Prostate gland (tissue), 2 donors: ENCODE measurements around the gene HS6ST2. TPM values are rescaled to one million over a fixed set of nuclear protein-coding genes. Genes with fewer than 3 reads are reported as not detected.

Experiments used
- DNase-seq: peaks from one replicate; pipeline ENCODE4 v3.0.0-alpha.2; 2019; ENCODE audit warnings: low spot score
- H3K27ac ChIP-seq, 2 donors: fragments of 200-600 bp; sonication (generic); 2 replicates each; pipeline ENCODE4 v1.5.1; 2017 to 2019
- H3K27me3 ChIP-seq: fragments of 200-600 bp; sonication (generic); replicated peaks from 2 replicates; pipeline ENCODE4 v1.5.1; 2019; ENCODE audit not compliant: insufficient read depth
- H3K36me3 ChIP-seq, 2 donors: fragments of 200-600 bp; sonication (generic); 1 replicate in 1 of 2; 2 replicates in 1 of 2; pipeline versions ENCODE4 v1.5.1 to v1.8.1; 2017 to 2019
- H3K4me1 ChIP-seq: fragments of 200-600 bp; sonication (generic); replicated peaks from 2 replicates; pipeline ENCODE4 v1.5.1; 2019
- H3K4me3 ChIP-seq, 2 donors: fragments of 200-600 bp; sonication (generic); 2 replicates each; pipeline ENCODE4 v1.5.1; 2017 to 2019
- H3K9me3 ChIP-seq: fragments of 200-600 bp; sonication (generic); 2 replicates; pipeline ENCODE4 v1.5.1; 2017
- POLR2A ChIP-seq: fragments of 450-650 bp; IDR thresholded peaks from one replicate; pipeline ENCODE4 v1.6.1; 2016; ENCODE audit warnings: antibody characterized with exemption, mild to moderate bottlenecking
- POLR2AphosphoS5 ChIP-seq: sonication (generic); formaldehyde crosslinking; IDR thresholded peaks from one replicate; pipeline ENCODE4 v1.6.1; 2017; ENCODE audit warnings: antibody characterized with exemption
- WGBS: methylation state at CpG from one replicate; pipeline ENCODE4 v1.1.5; 2018; 5-methylcytosine and 5-hydroxymethylcytosine counted together
- intact Hi-C: fragments of 100-400 bp; cut with DNase I; formaldehyde crosslinking; loops from one replicate; pipeline ENCODE4 v1.14.2; 2022
- total RNA-seq, 2 donors: library from RNA; depleted of rRNA; stranded (reverse); fragments of >200 nt; gene quantifications; one replicate each; pipeline ENCODE4 v1.1.0, GENCODE V29; 2016
- TF ChIP-seq, protein P1 (sequence below), 4 experiments: fragments of 200-600 bp in 2 of 4; fragments of 450-650 bp in 2 of 4; sonication (generic) in 2 of 4; IDR thresholded peaks; 1 replicate in 3 of 4; 2 replicates in 1 of 4; pipeline ENCODE4 v1.5.1; 2016 to 2019; ENCODE audit warnings: antibody characterized with exemption in 4 of 4, mild to moderate bottlenecking in 2 of 4, moderate library complexity in 2 of 4

Gene HS6ST2
- total RNA-seq, 2 donors from 2014 or later = 1.1 to 6.1 TPM

DNA sequence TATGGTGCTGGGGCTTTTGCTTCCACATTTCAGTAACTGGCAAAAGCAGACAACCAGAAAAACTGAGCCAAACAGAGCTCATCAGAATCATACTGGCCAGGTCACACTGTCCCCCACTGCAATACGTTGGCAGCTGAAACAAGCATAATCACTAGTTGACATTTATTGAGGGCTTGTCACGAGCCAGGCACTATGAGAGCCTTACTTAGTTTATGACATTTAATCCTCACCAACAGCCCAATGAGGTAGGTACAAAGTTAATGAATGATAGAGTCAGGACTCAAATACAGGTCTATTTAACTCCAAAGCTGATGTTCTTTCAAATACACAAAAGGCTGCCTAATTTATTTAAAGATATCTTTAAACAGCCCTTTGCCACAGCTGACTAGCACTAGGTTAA is 295.6 kb downstream of the HS6ST2 start:
- Histone ChIP-seq H3K9me3 (no peaks in the 10 kb centered on the region), H3K27ac (no peak overlapping the region), H3K4me3 (no peak overlapping the region), H3K36me3 (no peaks in the 10 kb centered on the region), H3K4me1 (no peaks in the 10 kb centered on the region), H3K27me3 (no peaks in the 10 kb centered on the region)
- TF ChIP-seq POLR2AphosphoS5 (no peak), POLR2A (no peak)
- TF ChIP-seq, protein P1, sequence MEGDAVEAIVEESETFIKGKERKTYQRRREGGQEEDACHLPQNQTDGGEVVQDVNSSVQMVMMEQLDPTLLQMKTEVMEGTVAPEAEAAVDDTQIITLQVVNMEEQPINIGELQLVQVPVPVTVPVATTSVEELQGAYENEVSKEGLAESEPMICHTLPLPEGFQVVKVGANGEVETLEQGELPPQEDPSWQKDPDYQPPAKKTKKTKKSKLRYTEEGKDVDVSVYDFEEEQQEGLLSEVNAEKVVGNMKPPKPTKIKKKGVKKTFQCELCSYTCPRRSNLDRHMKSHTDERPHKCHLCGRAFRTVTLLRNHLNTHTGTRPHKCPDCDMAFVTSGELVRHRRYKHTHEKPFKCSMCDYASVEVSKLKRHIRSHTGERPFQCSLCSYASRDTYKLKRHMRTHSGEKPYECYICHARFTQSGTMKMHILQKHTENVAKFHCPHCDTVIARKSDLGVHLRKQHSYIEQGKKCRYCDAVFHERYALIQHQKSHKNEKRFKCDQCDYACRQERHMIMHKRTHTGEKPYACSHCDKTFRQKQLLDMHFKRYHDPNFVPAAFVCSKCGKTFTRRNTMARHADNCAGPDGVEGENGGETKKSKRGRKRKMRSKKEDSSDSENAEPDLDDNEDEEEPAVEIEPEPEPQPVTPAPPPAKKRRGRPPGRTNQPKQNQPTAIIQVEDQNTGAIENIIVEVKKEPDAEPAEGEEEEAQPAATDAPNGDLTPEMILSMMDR (IDR thresholded peaks at IDR 0.05) = no peak
- no peak for DNase-seq
- intact Hi-C loops = no loop called here
- WGBS = 26% methylated on average over 2 of the region's 2 CpGs

DNA sequence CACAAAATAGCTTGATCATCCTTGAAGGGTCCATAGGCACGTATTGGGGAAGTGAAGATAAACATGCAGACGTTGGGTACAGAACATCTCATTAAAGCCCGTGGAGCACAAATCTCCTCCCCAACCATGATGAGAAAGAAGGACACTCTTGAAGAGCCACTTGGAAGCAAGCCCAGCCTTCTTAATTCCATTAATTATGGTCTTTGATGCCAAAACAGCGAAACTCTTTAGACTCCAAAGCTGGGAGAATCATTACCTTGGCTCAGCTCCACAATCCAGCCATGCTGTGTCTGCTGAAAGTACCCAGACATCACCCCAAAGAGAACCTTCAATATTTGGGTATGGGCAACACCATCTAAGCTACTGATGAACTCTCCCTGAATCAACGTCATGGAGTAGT is 300.6 kb downstream of the HS6ST2 start:
- H3K36me3 ChIP-seq = no peaks in the 10 kb centered on the region
- H3K27me3 ChIP-seq = no peaks in the 10 kb centered on the region
- DNase-seq = no peak
- 83% methylated on average over 5 of the region's 5 CpGs for WGBS
- intact Hi-C loops = no loop called here
- H3K4me1 ChIP-seq = no peaks in the 10 kb centered on the region
- H3K4me3 ChIP-seq = no peak overlapping the region
- H3K27ac ChIP-seq = no peak overlapping the region
- no peaks in the 10 kb centered on the region for H3K9me3 ChIP-seq
- TF ChIP-seq POLR2A (no peak), POLR2AphosphoS5 (no peak)
- TF ChIP-seq, protein P1 (IDR thresholded peaks at IDR 0.05) = no peak

DNA sequence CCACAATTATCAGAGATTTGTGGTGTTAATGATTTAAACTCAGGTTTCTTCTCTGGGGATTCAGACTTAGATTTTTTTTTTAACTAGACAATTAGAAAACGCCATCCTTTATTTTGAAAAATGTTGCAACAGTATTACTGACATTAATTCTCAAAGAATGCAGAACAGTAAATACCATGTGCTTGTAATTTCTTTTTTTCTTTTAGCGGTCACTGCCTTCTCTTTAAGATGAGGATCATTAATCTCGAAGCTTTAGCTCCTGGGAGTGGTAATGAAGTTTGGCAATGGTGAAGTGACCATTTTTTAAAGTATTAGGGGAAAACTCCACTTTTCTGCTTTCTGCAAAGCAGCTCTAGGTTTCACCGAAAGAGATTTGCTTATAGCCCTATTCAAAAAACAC is 305.6 kb downstream of the HS6ST2 start:
- WGBS = 42% methylated on average over 4 of the region's 4 CpGs
- Histone ChIP-seq H3K27me3 (no peaks in the 10 kb centered on the region), H3K4me3 (no peak overlapping the region), H3K4me1 (no peaks in the 10 kb centered on the region), H3K9me3 (no peaks in the 10 kb centered on the region), H3K36me3 (no peaks in the 10 kb centered on the region), H3K27ac (no peak overlapping the region)
- TF ChIP-seq POLR2A (no peak), POLR2AphosphoS5 (no peak)
- TF ChIP-seq, protein P1 (IDR thresholded peaks at IDR 0.05) = no peak
- intact Hi-C loops = no loop called here
- DNase-seq = no peak

DNA sequence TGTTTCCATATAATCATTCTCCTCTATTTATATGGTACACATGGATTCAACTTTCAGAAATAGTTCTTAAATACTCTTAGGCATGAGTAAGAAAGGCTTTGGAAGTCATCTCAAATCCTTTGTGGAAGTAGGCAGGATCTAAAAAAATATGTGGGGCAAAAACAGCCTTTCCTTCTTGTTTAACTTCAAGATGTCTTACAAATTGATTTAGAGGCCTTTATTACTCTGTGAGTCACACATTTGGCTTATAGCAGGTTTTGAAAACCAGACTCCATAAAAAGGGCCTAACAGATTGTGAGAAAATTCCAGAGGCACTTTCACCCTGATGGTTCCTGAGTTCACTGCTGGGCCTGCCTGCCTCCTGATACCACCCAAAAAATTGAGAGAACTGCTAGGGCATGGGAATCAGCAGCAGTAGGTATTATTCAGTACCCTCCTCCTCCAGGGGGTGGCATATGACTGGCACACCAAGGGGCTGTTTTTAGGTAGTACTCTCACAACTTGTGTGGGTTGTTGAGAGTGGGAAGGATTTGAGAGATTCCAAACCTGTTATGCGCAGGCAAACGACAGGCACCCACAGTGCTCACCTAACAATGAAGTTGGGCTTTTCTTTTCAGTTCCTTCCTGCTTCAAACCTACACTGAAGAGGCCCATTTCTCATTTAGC is 306.9 kb downstream of the HS6ST2 start:
- Histone ChIP-seq H3K27ac (no peak overlapping the region), H3K4me1 (no peaks in the 10 kb centered on the region), H3K4me3 (no peak overlapping the region), H3K27me3 (no peaks in the 10 kb centered on the region), H3K9me3 (no peaks in the 10 kb centered on the region), H3K36me3 (no peaks in the 10 kb centered on the region)
- DNase-seq = no peak
- TF ChIP-seq POLR2AphosphoS5 (no peak), POLR2A (no peak)
- TF ChIP-seq, protein P1 (IDR thresholded peaks at IDR 0.05) = no peak
- intact Hi-C loops = no loop called here
- WGBS = 92% methylated on average over 2 of the region's 2 CpGs

DNA sequence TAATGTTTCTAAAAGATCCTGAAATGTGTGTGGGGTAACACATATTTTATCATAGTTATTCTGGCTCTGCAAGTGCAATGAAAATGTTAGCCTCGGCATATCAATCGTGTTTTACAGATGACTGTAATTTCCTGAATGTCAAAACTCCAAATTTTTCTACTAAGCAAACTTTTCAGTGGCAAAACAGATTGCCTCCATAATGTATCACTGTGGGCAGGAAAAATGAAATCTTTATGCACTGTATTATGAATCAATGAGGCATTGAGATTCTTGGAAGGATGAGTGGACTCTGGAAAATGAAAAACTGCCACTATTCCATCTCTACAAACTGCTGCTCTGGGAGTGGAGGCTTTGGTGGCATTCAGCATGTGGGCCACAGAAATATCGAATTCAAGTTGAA is 309.5 kb downstream of the HS6ST2 start:
- Histone ChIP-seq H3K36me3 (no peaks in the 10 kb centered on the region), H3K27me3 (no peaks in the 10 kb centered on the region), H3K27ac (no peak overlapping the region), H3K4me3 (no peak overlapping the region), H3K9me3 (no peaks in the 10 kb centered on the region), H3K4me1 (no peaks in the 10 kb centered on the region)
- TF ChIP-seq, protein P1 (IDR thresholded peaks at IDR 0.05) = no peak
- no peak for TF ChIP-seq POLR2AphosphoS5
- TF ChIP-seq POLR2A = no peak
- DNase-seq = no peak
- intact Hi-C loops = no loop called here
- WGBS = 82% methylated on average over 3 of the region's 3 CpGs
